AG10803 (cell line): ENCODE results near the gene RXYLT1.
"Not testable (repeated sequence)": the region's sequence is repeated elsewhere in the genome, so short reads cannot be mapped to it uniquely, and the experiment has no call there.

ENCODE experiments used
- DNase-seq: peaks from one replicate; pipeline ENCODE4 v3.0.0; 2010; ENCODE audit warnings: low read depth
- H3K4me3 ChIP-seq: 2 replicates; pipeline ENCODE4 v1.5.1; 2011; ENCODE audit warnings: mild to moderate bottlenecking, low read length, control low read depth
- CTCF ChIP-seq: conservative IDR thresholded peaks from 2 replicates; pipeline ENCODE4 v1.5.1; 2011; ENCODE audit warnings: mild to moderate bottlenecking, low read length, control low read depth, inconsistent platforms

The RXYLT1 gene

GRCh38 chr12:63779498-63780481, at the start of gene RXYLT1:
RXYLT1 (plus strand) TSS chr12:63779909; CDS start chr12:63779961, 52 bp downstream.
- DNase-seq = peak; percentile 73
- no peak for TF ChIP-seq CTCF
- H3K4me3 ChIP-seq = peak within 1 kb of the TSS; percentile 85

GRCh38 chr12:63732779-63733178, 46.9 kb upstream of the RXYLT1 start:
- not testable (repeated sequence) for H3K4me3 ChIP-seq, DNase-seq

GRCh38 chr12:63733585-63733984, 46.1 kb upstream of the RXYLT1 start:
- DNase-seq = not testable (repeated sequence)

GRCh38 chr12:63740551-63740950, 39.2 kb upstream of the RXYLT1 start:
- DNase-seq, H3K4me3 ChIP-seq: not testable (repeated sequence)

More at GRCh38 chr12:63733585-63733984, 46.1 kb upstream of the RXYLT1 start:
- H3K4me3 ChIP-seq = not testable (repeated sequence)

- H3K4me3 ChIP-seq, DNase-seq: not testable (repeated sequence)
Observed at GRCh38 chr12:63741431-63741830, 38.3 kb upstream of the RXYLT1 start.

- DNase-seq = peak; percentile 50
- H3K4me3 ChIP-seq = not testable (repeated sequence)
Observed at GRCh38 chr12:63744110-63744509, 35.6 kb upstream of the RXYLT1 start.

GRCh38 chr12:63746470-63746869, 33.2 kb upstream of the RXYLT1 start:
- not testable (repeated sequence) for DNase-seq, H3K4me3 ChIP-seq

- not testable (repeated sequence) for DNase-seq, H3K4me3 ChIP-seq
Observed at GRCh38 chr12:63747136-63747535, 32.6 kb upstream of the RXYLT1 start.

- DNase-seq = no peak
- no peak for TF ChIP-seq CTCF
Observed at GRCh38 chr12:63747553-63747952, 32.2 kb upstream of the RXYLT1 start.

GRCh38 chr12:63752283-63752682, 27.4 kb upstream of the RXYLT1 start:
- TF ChIP-seq CTCF = no peak
- DNase-seq = no peak
- H3K4me3 ChIP-seq = no peak overlapping the region

More at GRCh38 chr12:63747553-63747952, 32.2 kb upstream of the RXYLT1 start:
- H3K4me3 ChIP-seq = no peak overlapping the region

GRCh38 chr12:63752841-63753240, 26.9 kb upstream of the RXYLT1 start:
- no peak for DNase-seq
- H3K4me3 ChIP-seq = no peak overlapping the region
- TF ChIP-seq CTCF = no peak
